CD14-positive monocyte (primary cell): ENCODE results near the gene CDH13. TPM values are rescaled to one million over a fixed set of nuclear protein-coding genes. Genes with fewer than 3 reads are reported as not detected.

Source experiments
- DNase-seq, 3 donors: peaks; one replicate each; pipeline ENCODE4 v3.0.0-alpha.2; 2011 to 2022
- H2AFZ ChIP-seq: 2 replicates; pipeline ENCODE4 v1.6.0; 2012; ENCODE audit warnings: mild to moderate bottlenecking, low read depth, low read length, inconsistent platforms; ENCODE audit not compliant: insufficient read depth, poor library complexity, severe bottlenecking
- H3K27ac ChIP-seq, 2 donors: 1 replicate in 1 of 2; 2 replicates in 1 of 2; pipeline ENCODE4 v1.5.1; 2012 to 2013; ENCODE audit warnings: low read length in 2 of 2, control low read depth in 1 of 2, inconsistent platforms in 1 of 2, low read depth in 1 of 2, mild to moderate bottlenecking in 1 of 2
- H3K27me3 ChIP-seq, 2 donors: one replicate each; pipeline versions ENCODE4 v1.6.0 to v1.6.1; 2011 to 2013; ENCODE audit warnings: low read length in 2 of 2; ENCODE audit not compliant: control insufficient read depth in 2 of 2, insufficient read depth in 2 of 2
- H3K36me3 ChIP-seq, 2 donors: replicated peaks in 1 of 2; 1 replicate in 1 of 2; 2 replicates in 1 of 2; pipeline versions ENCODE4 v1.5.1 to v1.6.1; 2012 to 2013; ENCODE audit warnings: low read length in 2 of 2, control low read depth in 1 of 2, inconsistent platforms in 1 of 2, mild to moderate bottlenecking in 1 of 2; ENCODE audit not compliant: insufficient read depth in 2 of 2, control insufficient read depth in 1 of 2
- H3K4me1 ChIP-seq, 2 donors: 1 replicate in 1 of 2; 2 replicates in 1 of 2; pipeline versions ENCODE4 v1.5.1 to v1.6.1; 2012 to 2013; ENCODE audit warnings: low read length in 2 of 2, control low read depth in 1 of 2, inconsistent platforms in 1 of 2, mild to moderate bottlenecking in 1 of 2, moderate library complexity in 1 of 2; ENCODE audit not compliant: insufficient read depth in 2 of 2, control insufficient read depth in 1 of 2
- H3K4me2 ChIP-seq: replicated peaks from 2 replicates; pipeline ENCODE3; 2012; ENCODE audit warnings: low read length, moderate library complexity, mild to moderate bottlenecking; ENCODE audit not compliant: poor library complexity, severe bottlenecking; ENCODE audit errors: extremely low read depth
- H3K4me3 ChIP-seq, 3 experiments: fragments of 200-600 bp in 1 of 3; sonication (generic) in 1 of 3; replicated peaks in 1 of 3; 1 replicate in 2 of 3; 2 replicates in 1 of 3; pipeline ENCODE4 v1.5.1; 2011 to 2013; ENCODE audit warnings: low read length in 3 of 3, mild to moderate bottlenecking in 3 of 3, control low read depth in 2 of 3, low read depth in 2 of 3, inconsistent platforms in 1 of 3, moderate library complexity in 1 of 3
- H3K79me2 ChIP-seq: 2 replicates; pipeline ENCODE4 v1.6.0; 2012; ENCODE audit warnings: mild to moderate bottlenecking, control low read depth, inconsistent platforms, low read length, moderate library complexity; ENCODE audit not compliant: insufficient read depth
- H3K9ac ChIP-seq: 2 replicates; pipeline ENCODE4 v1.6.0; 2017; ENCODE audit warnings: low read length, mild to moderate bottlenecking; ENCODE audit not compliant: insufficient read depth, poor library complexity, severe bottlenecking
- H3K9me3 ChIP-seq, 2 donors: replicated peaks in 1 of 2; 1 replicate in 1 of 2; 2 replicates in 1 of 2; pipeline versions ENCODE4 v1.5.1 to v1.6.1; 2012 to 2013; ENCODE audit warnings: low read length in 2 of 2, control low read depth in 1 of 2; ENCODE audit not compliant: control insufficient read depth in 1 of 2, insufficient read depth in 1 of 2
- H4K20me1 ChIP-seq: 2 replicates; pipeline ENCODE4 v1.6.0; 2012; ENCODE audit warnings: mild to moderate bottlenecking, low read length, control low read depth, moderate library complexity; ENCODE audit not compliant: insufficient read depth
- H3K27ac Mint-ChIP-seq, 7 donors: one replicate each; pipeline ENCODE4 v1.8.0; 2020; ENCODE audit warnings: mild to moderate bottlenecking in 7 of 7, mixed read lengths in 7 of 7, moderate library complexity in 6 of 7, inconsistent platforms in 2 of 7
- H3K27me3 Mint-ChIP-seq, 3 donors: one replicate each; pipeline ENCODE4 v1.8.0; 2021 to 2022; ENCODE audit warnings: low read depth in 3 of 3, mild to moderate bottlenecking in 3 of 3, mixed read lengths in 3 of 3, moderate library complexity in 3 of 3, inconsistent platforms in 1 of 3
- H3K36me3 Mint-ChIP-seq, 2 donors: one replicate each; pipeline ENCODE4 v1.8.0; 2020; ENCODE audit warnings: mixed read lengths in 2 of 2, inconsistent platforms in 1 of 2, mild to moderate bottlenecking in 1 of 2
- H3K4me1 Mint-ChIP-seq: one replicate; pipeline ENCODE4 v1.8.0; 2020; ENCODE audit warnings: mild to moderate bottlenecking, mixed read lengths
- H3K4me3 Mint-ChIP-seq, 2 donors: one replicate each; pipeline ENCODE4 v1.8.0; 2020; ENCODE audit warnings: mild to moderate bottlenecking in 2 of 2, mixed read lengths in 2 of 2, moderate library complexity in 1 of 2
- H3K9me3 Mint-ChIP-seq, 7 donors: one replicate each; pipeline ENCODE4 v1.8.0; 2020 to 2022; ENCODE audit warnings: mixed read lengths in 7 of 7, mild to moderate bottlenecking in 6 of 7, moderate library complexity in 6 of 7, inconsistent platforms in 2 of 7
- WGBS: methylation state at CpG from one replicate; pipeline ENCODE4 v1.1.5; 2013; ENCODE audit warnings: missing lambda C conversion rate; ENCODE audit not compliant: insufficient coverage; 5-methylcytosine and 5-hydroxymethylcytosine counted together
- intact Hi-C, 2 donors: fragments of 100-400 bp; cut with micrococcal nuclease; formaldehyde crosslinking; loops; one replicate each; pipeline versions ENCODE4 v1.15.0 to v1.15.1; 2023
- polyA plus RNA-seq, 3 donors: library from polyadenylated mRNA; depleted of rRNA in 1 of 3; unstranded in 2 of 3; stranded (reverse) in 1 of 3; fragments of 300-500 nt in 2 of 3; fragments of >200 nt in 1 of 3; fragmentation: Illumina TruSeq in 2 of 3; gene quantifications; 1 replicate in 2 of 3; 2 replicates in 1 of 3; pipeline ENCODE4 v1.2.3, GENCODE V29; 2012 to 2021
- TF ChIP-seq, protein P1 (sequence below): fragments of 200-600 bp; IDR thresholded peaks from one replicate; pipeline ENCODE4 v1.8.0; 2022; ENCODE audit warnings: antibody characterized with exemption, mild to moderate bottlenecking

The CDH13 gene
- polyA plus RNA-seq, 3 donors: 0.13 to 0.19 TPM; not detected in 1

DNA sequence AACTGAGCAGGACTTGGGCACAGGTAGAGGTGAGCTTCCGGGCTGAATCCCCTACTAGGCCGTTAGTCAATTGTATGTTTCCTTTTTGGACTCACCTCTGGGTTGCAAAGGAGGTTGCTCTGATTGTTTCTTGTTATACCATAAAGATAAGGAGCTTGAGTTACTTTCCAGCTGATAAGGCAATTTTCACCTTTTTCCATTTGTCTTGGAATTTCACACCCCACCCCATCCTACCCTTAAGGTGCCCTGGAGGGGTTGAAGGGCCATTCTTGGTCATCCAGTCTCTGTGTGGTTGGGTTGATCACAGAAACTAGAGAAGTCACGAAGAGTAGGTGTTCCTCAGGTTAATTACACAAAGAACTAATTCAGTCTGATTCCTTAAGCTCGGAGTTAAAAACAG lies 162.2 kb downstream of the CDH13 start:
- H3K27me3 Mint-ChIP-seq: peaks cover 4% of the 10 kb centered on the region in 3 donors
- Histone ChIP-seq H3K9ac (no peak overlapping the region), H3K27me3 (no peaks in the 10 kb centered on the region), H3K4me2 (no peak overlapping the region), H3K9me3 (peaks cover 0 to 2% of the 10 kb centered on the region in 2 donors), H3K36me3 (no peaks in the 10 kb centered on the region), H4K20me1 (no peaks in the 10 kb centered on the region), H3K4me3 (no peak overlapping the region), H3K79me2 (no peaks in the 10 kb centered on the region), H3K27ac (no peak overlapping the region), H2AFZ (no peak overlapping the region), H3K4me1 (no peaks in the 10 kb centered on the region)
- 100% methylated on average over 1 of the region's 4 CpGs for whole genome bisulfite sequencing
- no peak for DNase-seq
- H3K9me3 Mint-ChIP-seq: peaks cover 2 to 9% (median 3%) of the 10 kb centered on the region in 7 donors
- H3K4me3 Mint-ChIP-seq: no peak overlapping the region
- peaks cover 6% of the 10 kb centered on the region for H3K4me1 Mint-ChIP-seq
- no peaks in the 10 kb centered on the region for H3K36me3 Mint-ChIP-seq
- TF ChIP-seq, protein P1, sequence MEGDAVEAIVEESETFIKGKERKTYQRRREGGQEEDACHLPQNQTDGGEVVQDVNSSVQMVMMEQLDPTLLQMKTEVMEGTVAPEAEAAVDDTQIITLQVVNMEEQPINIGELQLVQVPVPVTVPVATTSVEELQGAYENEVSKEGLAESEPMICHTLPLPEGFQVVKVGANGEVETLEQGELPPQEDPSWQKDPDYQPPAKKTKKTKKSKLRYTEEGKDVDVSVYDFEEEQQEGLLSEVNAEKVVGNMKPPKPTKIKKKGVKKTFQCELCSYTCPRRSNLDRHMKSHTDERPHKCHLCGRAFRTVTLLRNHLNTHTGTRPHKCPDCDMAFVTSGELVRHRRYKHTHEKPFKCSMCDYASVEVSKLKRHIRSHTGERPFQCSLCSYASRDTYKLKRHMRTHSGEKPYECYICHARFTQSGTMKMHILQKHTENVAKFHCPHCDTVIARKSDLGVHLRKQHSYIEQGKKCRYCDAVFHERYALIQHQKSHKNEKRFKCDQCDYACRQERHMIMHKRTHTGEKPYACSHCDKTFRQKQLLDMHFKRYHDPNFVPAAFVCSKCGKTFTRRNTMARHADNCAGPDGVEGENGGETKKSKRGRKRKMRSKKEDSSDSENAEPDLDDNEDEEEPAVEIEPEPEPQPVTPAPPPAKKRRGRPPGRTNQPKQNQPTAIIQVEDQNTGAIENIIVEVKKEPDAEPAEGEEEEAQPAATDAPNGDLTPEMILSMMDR: no peak
- intact Hi-C loops: no loop called here
- H3K27ac Mint-ChIP-seq: no peak overlapping the region

DNA sequence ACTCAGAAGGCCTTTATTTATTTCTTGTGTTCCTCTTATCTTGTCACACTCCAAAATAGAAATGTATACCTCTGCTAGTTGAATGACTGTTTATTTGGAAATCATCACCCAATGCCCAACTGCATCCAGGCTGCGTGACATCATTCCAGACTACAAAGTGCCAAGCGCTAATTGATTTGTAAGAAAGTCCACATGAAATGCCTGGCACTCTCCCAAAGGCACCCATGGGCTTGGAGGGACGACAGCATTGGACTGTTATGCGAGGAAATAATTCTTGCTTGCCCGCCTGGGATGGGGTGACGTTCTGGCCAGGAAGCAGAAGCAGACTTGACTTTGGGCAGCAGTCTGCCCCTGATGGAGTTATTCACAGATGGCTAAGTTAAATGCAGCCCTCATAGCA lies 165.9 kb downstream of the CDH13 start:
- H3K9me3 ChIP-seq: peaks cover 0 to 2% of the 10 kb centered on the region in 2 donors
- TF ChIP-seq, protein P1: no peak
- H3K27me3 Mint-ChIP-seq: peaks cover 0 to 4% (median 2%) of the 10 kb centered on the region in 3 donors
- H3K36me3 ChIP-seq: no peaks in the 10 kb centered on the region
- 94% methylated on average over 6 of the region's 6 CpGs for WGBS
- no peak overlapping the region for H3K4me3 Mint-ChIP-seq
- no peaks in the 10 kb centered on the region for H3K79me2 ChIP-seq
- no peak overlapping the region for H3K4me2 ChIP-seq
- H3K4me1 Mint-ChIP-seq: peaks cover 3% of the 10 kb centered on the region
- H3K4me3 ChIP-seq: no peak overlapping the region
- H2AFZ ChIP-seq: no peak overlapping the region
- no peaks in the 10 kb centered on the region for H3K36me3 Mint-ChIP-seq
- no peak for DNase-seq
- intact Hi-C loops: loop anchor here in 1 of 2 donors (10.0 kb wide), 1 partner anchor 62 kb away; no protein-coding TSS in a partner anchor
- peaks cover 0 to 9% (median 3%) of the 10 kb centered on the region in 7 donors for H3K9me3 Mint-ChIP-seq
- H3K27me3 ChIP-seq: no peaks in the 10 kb centered on the region
- H3K27ac Mint-ChIP-seq: no peak overlapping the region
- no peak overlapping the region for H3K9ac ChIP-seq
- no peaks in the 10 kb centered on the region for H3K4me1 ChIP-seq
- H4K20me1 ChIP-seq: no peaks in the 10 kb centered on the region
- no peak overlapping the region for H3K27ac ChIP-seq
